HG03108 (cell line): ENCODE data around the gene ESYT3.
A peak's percentile ranks its signal among the peaks of the same experiment; 100 is the strongest.
"Not testable (repeated sequence)": the region's sequence is repeated elsewhere in the genome, so short reads cannot be mapped to it uniquely, and the experiment has no call there.

Experiments
- ATAC-seq: cut with Tn5 transposase; IDR thresholded peaks from one replicate; pipeline ENCODE4 v1.9.1; 2021; ENCODE audit warnings: moderate library complexity; ENCODE audit not compliant: unreplicated experiment

Gene ESYT3

GRCh38 chr3:138407236-138407907 is 27.0 kb upstream of the ESYT3 start:
- ATAC-seq = no peak

- ATAC-seq = no peak
Measured at GRCh38 chr3:138408751-138409570, 25.5 kb upstream of the ESYT3 start.

- no peak for ATAC-seq
Measured at GRCh38 chr3:138412821-138413551, 21.4 kb upstream of the ESYT3 start.

GRCh38 chr3:138416236-138416635 is 18.2 kb upstream of the ESYT3 start:
- not testable (repeated sequence) for ATAC-seq

GRCh38 chr3:138417559-138417982 is 16.8 kb upstream of the ESYT3 start:
- peak; percentile 43 for ATAC-seq

- no peak for ATAC-seq
Measured at GRCh38 chr3:138418601-138419206, 15.7 kb upstream of the ESYT3 start.

GRCh38 chr3:138423316-138423715 is 11.1 kb upstream of the ESYT3 start:
- no peak for ATAC-seq

- ATAC-seq = no peak
Measured at GRCh38 chr3:138424323-138424722, 10.1 kb upstream of the ESYT3 start.

GRCh38 chr3:138426211-138426610 is 8.2 kb upstream of the ESYT3 start:
- no peak for ATAC-seq

- not testable (repeated sequence) for ATAC-seq
Measured at GRCh38 chr3:138426754-138427153, 7.7 kb upstream of the ESYT3 start.

- no peak for ATAC-seq
Measured at GRCh38 chr3:138429665-138430064, 4.8 kb upstream of the ESYT3 start.

- ATAC-seq = no peak
Measured at GRCh38 chr3:138432576-138433240, 1.7 kb upstream of the ESYT3 start.

GRCh38 chr3:138433892-138434275 is 532 bp upstream of the ESYT3 start:
- no peak for ATAC-seq

- ATAC-seq = no peak
Measured at GRCh38 chr3:138434875-138435772, 708 bp downstream of the ESYT3 start.

- no peak for ATAC-seq
Measured at GRCh38 chr3:138435840-138436239, 1.4 kb downstream of the ESYT3 start.

GRCh38 chr3:138437281-138437680 is 2.9 kb downstream of the ESYT3 start:
- no peak for ATAC-seq

- ATAC-seq = no peak
Measured at GRCh38 chr3:138438896-138439295, 4.5 kb downstream of the ESYT3 start.

- ATAC-seq = no peak
Measured at GRCh38 chr3:138439646-138440045, 5.2 kb downstream of the ESYT3 start.

- ATAC-seq = no peak
Measured at GRCh38 chr3:138440121-138440521, 5.7 kb downstream of the ESYT3 start.

GRCh38 chr3:138440596-138440995 is 6.2 kb downstream of the ESYT3 start:
- ATAC-seq = no peak
